NT2/D1 (cell line): ENCODE measurements around the gene IRAK2.

ENCODE experiments used
- YY1 ChIP-seq: IDR thresholded peaks from 2 replicates; pipeline ENCODE4 v1.6.1; 2011; ENCODE audit not compliant: insufficient read length, insufficient read depth
- ZNF274 ChIP-seq: IDR thresholded peaks from 2 replicates; pipeline ENCODE4 v1.6.1; 2011; ENCODE audit warnings: mild to moderate bottlenecking, low read depth, low read length

DNA sequence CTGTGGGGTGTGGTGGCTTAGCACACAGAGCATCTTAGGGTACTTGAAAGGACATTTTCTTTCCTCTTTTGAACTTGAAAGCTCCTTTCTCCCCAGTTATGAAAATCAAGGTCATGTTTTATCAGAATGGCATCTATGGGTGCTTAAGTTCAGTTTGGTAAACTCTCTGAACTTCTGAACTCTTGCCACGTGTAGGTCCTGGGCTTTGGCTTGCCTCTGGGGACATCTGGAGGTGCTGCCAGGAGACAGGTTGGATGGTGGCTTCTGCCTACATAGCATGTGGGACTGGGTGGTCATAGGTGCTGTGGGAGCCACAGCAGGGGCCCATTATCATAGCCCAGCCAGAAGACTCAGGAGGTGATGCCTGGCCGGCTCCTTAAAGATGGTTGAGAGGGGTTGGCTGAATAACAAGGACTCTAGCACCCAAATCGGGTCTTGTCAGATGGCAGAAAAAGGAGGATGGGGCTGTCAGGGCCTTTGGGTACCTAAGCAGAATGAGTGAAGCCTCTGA, 112.5 kb downstream of the IRAK2 start:
- TF ChIP-seq ZNF274 (no peak), YY1 (no peak)
